Activated CD4-positive, CD25-positive, alpha-beta regulatory T cell treated with anti-CD3 and anti-CD28 coated beads, Interleukin-2, amount 50 U/mL, for 24 hours (primary cell): ENCODE data around the gene PTGIR.

Source experiments
- ATAC-seq, 2 donors: fragments of 150-1000 bp; cut with Tn5 transposase; one replicate each; pipeline ENCODE4 v1.10.0; 2021; ENCODE audit warnings: mild to moderate bottlenecking in 1 of 2, moderate library complexity in 1 of 2

The PTGIR gene

DNA sequence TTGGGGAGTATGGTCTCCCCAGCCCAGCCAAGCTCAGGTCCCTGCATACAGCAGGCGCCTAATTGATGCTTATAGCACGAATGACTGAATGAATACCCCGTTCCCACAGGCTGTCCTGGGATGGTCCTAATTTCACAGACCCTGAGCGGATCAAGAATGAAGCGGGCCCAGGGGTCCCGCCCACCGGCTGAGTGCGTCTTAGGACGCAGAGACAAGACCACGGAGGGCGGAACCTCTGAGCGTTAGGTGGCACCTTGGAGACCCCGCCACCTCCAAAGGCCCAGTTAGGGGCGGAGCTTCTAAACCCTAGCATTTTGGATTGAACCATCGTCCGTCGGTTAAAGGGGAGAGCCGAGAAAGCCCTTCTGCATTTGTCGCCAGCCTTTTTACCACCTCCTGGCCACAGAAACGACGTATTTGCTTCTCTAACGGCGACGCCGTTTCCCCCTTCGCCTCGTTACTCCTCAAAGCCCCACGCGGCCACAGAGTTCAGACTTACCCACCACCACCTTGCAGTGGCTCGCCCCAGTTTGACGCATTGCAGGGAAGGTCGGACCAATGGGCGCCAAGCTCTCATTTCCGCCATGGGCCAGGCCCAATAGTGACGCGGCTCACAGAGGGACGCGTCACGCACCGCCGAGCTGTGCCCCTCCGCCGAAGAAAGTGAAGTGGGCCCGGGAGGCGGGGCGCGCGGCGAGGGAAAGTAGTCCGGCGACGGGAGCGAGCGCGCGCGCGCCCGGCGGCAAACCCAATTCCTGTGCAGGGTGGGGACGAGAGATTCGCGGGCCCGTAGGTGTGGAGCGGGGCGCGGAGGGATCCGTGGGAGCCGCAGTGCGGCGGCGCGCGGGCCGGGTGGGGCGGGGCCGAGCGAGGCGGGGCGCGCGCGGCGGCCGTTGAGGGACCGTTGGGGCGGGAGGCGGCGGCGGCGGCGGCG, 24.2 kb downstream of the PTGIR start:
- ATAC-seq, result peak; percentile 83 to 85

DNA sequence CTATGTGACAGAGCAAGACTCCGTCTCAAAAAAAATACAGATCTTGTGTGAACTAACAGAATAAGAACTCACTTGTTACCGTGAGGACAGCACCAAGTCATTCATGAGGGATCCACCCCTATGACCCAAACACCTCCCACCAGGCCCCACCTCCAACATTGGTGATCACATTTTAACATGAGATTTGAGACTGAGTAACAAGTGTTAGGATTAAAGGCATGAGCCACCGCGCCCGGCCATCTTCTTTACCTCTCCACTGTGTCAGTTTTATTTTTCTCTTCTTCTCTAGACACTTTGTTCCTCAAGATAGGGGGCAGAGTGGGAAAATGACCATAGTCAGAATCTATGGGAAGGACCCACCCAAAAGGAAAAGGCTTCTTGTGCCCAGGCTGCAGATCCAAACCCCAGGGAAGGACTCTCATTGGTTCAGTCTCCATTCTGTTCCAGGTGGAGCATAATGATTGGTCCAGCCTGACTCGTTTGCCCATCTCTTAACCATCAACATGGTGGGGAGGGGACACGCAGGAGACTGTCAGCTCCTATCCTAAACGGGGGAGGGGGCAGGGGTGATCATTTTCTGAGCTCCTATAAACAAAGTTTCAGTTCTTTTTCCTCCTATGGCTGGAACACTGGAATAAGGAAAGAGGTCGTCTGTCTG, 25.0 kb downstream of the PTGIR start:
- ATAC-seq, result no peak

DNA sequence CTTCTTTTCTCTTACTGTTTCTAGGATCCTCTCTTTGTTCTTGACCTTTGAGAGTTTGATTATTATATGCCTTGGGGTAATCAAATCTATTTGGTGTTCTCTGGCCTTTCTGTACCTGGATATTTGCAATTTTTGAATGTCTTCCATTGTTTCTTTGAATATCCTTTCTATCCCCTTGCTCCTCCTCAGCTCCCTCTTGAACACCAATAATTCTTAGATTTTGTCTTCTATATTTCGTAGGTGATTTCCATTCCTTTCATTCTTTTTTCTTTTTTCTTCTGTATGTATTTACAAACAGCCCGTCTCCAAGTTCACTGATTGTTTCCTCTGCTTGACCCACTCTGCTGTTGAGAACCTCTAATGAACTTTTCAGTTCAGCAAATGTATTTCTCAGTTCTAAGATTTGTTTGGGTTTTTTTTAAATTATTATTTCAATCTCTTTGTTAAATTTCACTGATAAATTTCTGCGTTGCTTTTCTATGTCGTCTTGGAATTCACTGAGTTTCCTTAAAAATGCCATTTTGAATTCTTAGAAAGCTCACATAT, 26.4 kb downstream of the PTGIR start:
- ATAC-seq, result no peak

DNA sequence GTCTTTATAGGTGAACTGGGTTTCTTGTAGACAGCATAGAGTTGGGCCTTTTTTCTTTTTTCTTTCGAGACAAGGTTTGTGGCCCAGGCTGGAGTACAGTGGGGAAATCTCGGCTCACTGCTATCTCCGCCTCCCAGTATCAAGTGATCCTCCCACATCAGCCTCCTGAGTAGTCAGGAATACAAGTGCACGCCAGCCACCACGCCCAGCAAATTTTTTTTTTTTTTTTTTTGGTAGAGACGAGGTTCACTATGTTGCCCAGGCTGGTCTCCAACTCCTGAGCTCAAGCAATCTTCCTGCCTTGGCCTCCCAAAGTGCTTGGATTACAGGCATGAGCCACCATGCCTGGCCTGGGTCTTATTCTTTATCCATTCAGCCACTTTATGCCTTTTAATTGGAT, 28.9 kb downstream of the PTGIR start:
- ATAC-seq, result no peak

DNA sequence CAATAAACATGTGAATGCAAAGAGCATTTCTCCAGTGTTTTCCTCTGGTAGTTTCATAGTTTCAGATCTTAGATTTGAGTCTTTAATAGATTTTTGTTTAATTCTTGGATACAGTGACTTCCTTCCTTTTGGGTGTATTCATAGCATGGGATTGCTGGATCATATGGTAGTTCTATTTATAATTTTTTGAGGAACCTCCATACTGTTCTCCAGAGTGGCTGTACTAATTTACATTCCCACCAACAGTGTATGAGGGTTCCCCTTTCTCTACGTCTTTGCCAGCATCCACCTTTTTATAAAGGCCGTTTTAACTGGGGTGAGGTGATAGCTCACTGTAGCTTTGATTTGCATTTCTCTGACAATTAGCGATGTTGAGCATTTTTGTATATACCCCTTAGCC, 33.0 kb downstream of the PTGIR start:
- no peak for ATAC-seq

DNA sequence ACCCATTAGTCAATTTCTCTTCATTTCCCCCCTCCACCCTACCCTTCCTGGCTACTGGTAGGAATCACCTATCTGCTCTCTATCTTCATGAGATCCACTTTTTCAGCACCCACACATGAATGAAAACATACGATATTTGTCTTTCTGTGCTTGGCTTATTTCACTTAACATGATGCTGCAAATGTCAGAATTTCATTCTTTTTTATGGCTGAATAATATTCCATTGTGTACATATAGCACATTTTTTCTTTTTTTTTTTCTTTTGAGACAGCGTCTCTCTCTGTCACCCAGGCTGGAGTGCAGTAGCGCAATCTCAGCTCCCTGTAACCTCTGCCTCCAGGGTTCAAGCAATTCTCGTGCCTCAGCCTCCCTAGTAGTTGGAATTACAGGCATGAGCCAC, 33.6 kb downstream of the PTGIR start:
- ATAC-seq, result no peak

DNA sequence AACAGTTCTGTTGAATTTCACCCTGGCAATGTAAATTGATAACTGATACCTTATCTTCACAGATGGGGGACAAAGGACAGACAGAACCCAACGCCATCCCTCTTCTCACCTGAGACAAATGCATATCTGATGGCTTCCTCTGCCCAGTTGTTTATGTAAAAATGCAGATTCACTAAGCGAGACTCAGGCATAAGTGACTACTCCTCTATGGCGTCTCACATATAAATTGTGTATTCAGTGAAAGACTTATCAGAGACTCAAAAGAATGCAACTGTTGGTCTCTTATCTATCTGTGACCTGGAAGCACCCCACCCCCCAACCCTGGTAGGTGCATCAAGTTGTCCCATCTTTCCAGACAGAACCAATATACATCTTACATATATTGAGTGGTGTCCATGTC, 37.0 kb downstream of the PTGIR start:
- no peak for ATAC-seq

DNA sequence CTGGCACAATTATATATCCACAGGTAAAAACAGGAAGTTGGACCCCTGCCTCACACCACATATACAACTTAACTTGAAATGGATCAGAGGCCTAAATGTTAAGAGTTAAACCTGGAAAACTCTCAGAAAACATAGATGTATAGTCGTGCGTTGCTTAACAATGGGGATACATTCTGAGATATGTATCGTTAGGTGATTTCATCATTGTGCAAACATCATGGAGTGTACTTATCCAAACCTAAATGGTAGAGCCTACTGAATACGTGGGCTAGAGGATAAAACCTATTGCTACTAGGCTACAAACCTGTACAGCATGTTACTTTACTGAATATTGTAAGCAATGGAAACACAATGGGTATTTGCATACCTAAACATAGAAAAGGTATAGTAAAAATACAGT, 38.6 kb downstream of the PTGIR start:
- no peak for ATAC-seq

DNA sequence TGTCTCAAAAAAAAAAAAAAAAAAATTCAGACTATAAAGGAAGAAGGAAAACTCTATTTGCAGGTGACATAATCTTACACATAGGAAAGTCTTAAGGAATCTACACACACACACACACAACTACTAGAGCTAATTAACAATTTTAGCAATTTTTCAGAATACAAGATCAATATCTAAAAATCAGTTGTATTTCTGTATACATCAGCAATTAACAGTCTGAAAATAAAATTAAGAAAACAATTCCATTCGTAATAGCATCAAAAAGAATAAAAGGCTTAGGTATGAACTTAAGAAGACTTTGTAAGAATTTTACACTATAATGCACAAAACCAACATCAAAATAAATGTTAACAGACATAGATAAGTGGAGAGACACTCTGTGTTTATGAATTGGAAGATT, 39.4 kb downstream of the PTGIR start:
- no peak for ATAC-seq

DNA sequence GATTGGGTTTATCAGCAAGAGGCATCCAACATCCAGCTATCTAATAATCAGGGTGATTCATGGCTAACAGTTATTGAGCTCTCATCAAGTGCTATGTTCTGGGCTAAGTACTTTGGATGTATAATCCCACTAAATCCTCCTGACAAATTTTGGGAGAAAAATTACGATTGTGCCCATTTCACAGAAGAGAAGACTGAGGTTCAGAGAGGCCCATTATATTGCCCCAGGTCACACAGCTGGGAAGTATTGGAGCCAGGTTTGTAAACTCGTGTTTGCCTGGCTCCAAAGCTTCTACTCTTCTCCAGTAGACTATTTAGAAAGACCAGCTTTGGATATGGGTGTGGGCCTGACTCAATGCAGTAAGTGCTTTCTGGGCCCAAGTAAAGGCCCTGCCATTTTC, 44.6 kb downstream of the PTGIR start:
- no peak for ATAC-seq

DNA sequence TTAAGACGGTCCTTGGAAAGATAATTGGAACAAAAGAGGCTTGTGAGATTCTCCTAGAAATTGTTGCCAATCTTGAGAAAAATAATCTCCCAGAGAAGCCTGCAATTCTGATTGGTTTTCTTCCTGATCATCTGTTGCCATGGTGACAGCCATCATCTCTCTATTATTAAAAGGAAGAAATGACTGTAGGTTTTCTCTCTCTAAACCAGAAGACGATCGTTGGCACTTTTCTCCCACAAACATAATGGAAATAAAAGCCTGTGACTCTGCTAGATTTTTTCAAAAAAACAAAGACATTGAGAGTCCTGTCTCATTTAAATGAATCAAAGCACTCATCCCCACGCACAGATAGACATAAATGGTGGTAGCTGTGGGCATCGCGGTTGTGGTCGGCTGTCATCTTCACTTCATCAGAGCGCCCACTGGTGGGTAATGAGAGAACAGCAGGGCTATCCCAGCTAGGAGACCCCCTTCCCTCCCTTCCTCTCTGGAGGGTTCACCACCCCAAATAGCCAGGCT, 45.5 kb downstream of the PTGIR start:
- ATAC-seq, result peak; percentile 28 to 73

DNA sequence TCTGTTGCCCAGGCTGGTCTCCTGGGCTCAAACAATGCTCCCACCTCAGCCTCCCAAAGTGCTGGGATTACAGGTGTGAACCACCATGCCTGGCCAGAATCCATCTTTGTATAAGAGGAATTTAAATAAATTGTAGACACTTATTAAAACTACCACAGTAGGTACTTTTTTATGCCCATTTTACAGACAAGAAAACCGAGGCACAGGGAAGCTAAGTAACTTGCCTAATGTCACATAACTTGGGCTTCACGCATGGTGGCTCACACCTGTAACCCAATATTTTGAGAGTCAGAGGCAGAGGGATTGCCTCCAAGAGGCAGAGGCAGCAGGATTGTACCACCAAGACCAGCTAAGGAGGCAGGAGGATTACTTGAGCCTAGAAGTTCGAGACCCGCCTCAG, 46.4 kb downstream of the PTGIR start:
- ATAC-seq, result no peak

DNA sequence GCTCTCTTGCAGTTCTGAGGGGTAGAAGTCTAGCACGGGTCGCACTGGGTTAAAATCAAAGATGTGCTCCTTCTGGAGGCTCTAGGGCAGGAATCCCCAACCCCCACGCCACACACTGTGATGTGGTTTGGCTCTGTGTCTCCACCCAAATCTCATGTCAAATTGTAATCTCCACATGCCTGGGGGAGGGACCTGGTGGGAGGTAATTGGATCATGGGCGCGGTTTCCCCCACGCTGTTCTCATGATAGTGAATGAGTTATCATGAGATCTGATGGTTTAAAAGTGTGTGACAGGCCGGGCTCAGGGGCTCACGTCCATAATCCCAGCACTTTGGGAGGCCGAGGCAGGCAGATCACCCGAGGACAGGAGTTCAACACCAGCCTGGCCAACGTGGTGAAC, 50.4 kb downstream of the PTGIR start:
- ATAC-seq, result peak in 1 of 2 donors; percentile 57

DNA sequence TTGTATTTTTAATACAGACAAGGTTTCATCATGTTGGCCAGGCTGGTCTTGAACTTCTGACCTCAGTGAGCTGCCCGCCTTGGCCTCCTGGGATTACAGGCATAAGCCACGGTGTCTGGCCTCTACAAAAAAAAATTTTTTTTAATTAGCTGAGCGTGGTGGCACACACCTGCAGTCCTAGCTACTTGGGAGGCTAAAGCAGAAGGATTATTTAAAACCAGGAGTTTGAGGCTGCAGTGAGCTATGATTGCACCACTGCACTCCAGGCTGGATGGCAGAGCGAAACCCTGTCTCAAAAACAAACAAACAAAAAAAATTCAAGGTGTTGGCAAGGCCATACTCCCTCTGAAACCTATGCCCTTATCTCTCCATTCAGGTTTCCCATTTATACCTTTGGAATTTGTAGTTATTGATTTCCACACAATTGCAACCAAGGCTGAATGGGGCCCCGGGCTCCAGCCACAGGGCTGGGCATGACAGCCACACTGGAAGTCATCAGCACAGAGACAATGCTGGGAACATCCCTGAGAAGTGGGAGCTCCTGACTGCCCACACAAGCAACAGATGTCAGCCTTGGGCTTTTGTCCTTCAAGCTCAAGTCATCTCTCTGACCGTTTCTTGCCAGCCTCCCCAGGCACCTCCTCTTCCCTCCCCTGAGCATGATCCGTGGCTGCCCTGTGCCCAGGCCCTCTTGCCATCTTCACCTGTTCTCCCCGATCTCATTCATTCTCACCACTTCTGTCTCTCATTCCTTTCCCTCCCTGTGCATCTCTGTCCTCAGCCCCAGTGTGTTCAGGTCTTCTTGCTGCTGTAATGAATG, 51.0 kb downstream of the PTGIR start:
- no peak for ATAC-seq

DNA sequence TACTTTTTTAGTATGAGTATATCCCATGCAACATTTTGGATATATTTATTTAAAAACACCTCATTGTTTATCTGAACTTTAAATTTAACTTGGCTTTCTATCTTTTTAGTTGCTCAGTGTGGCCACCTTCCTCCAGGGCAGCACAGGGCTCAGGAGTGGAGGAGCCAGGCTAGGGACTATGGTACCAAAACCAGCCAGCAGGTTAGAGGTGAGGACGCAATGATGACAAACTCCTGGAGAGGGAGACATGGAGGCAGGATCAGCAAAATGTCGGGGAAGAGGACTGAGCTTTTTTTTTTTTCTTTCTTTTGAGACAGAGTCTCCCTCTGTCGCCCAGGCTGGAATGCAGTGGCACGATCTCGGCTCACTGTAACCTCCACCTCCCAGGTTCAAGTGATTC, 53.4 kb downstream of the PTGIR start:
- no peak for ATAC-seq
